GM23338 (cell line): Measurements from ENCODE around the gene MBNL3. TPM values are rescaled to one million over a fixed set of nuclear protein-coding genes. Genes with fewer than 3 reads are reported as not detected.

ENCODE experiments used
- ATAC-seq: fragments of 200-7000 bp; cut with Tn5 transposase; 3 replicates; pipeline ENCODE4 v1.9.1; 2020
- DNase-seq: peaks from one replicate; pipeline ENCODE4 v3.0.0-alpha.2; 2015; ENCODE audit warnings: low spot score
- H2AFZ ChIP-seq: fragments of 200-600 bp; sonication (generic); 2 replicates; pipeline ENCODE4 v1.8.0; 2016; ENCODE audit warnings: antibody characterized with exemption, mild to moderate bottlenecking, moderate library complexity
- H3F3A ChIP-seq: fragments of 200-600 bp; sonication (generic); replicated peaks from 2 replicates; pipeline ENCODE4 v1.8.0; 2017; ENCODE audit warnings: antibody characterized with exemption, mixed run types, low read depth
- H3K27ac ChIP-seq: fragments of 200-600 bp; sonication (generic); 2 replicates; pipeline ENCODE4 v1.6.1; 2016; ENCODE audit warnings: low read depth
- H3K27me3 ChIP-seq: fragments of 200-600 bp; sonication (generic); 2 replicates; pipeline ENCODE4 v1.8.0; 2016; ENCODE audit warnings: mild to moderate bottlenecking, mixed run types, moderate library complexity; ENCODE audit not compliant: insufficient read depth
- H3K36me3 ChIP-seq: fragments of 200-600 bp; sonication (generic); 2 replicates; pipeline ENCODE4 v1.8.0; 2016; ENCODE audit warnings: mild to moderate bottlenecking; ENCODE audit not compliant: insufficient read depth
- H3K4me1 ChIP-seq: fragments of 200-600 bp; sonication (generic); 2 replicates; pipeline ENCODE4 v1.8.0; 2016; ENCODE audit warnings: mild to moderate bottlenecking, moderate library complexity; ENCODE audit not compliant: insufficient read depth
- H3K4me2 ChIP-seq: fragments of 200-600 bp; sonication (generic); 2 replicates; pipeline ENCODE4 v1.7.1; 2017; ENCODE audit warnings: mixed run types
- H3K4me3 ChIP-seq: fragments of 200-600 bp; sonication (generic); 2 replicates; pipeline ENCODE4 v1.6.1; 2016; ENCODE audit warnings: mixed run types
- H3K79me2 ChIP-seq: fragments of 200-600 bp; sonication (generic); replicated peaks from 2 replicates; pipeline ENCODE4 v1.8.0; 2017; ENCODE audit warnings: mild to moderate bottlenecking; ENCODE audit not compliant: insufficient read depth
- H3K9me2 ChIP-seq: fragments of 200-600 bp; sonication (generic); 2 replicates; pipeline ENCODE4 v1.8.0; 2017; ENCODE audit not compliant: insufficient read depth
- H4K20me1 ChIP-seq: fragments of 200-600 bp; sonication (generic); replicated peaks from 2 replicates; pipeline ENCODE4 v1.8.0; 2017; ENCODE audit warnings: mild to moderate bottlenecking; ENCODE audit not compliant: insufficient read depth
- H3K27ac Mint-ChIP-seq: 2 replicates; pipeline ENCODE4 v1.8.0; 2020; ENCODE audit warnings: inconsistent platforms, mild to moderate bottlenecking, moderate library complexity, mixed read lengths
- H3K27me3 Mint-ChIP-seq: 3 replicates; pipeline ENCODE4 v1.8.0; 2022; ENCODE audit warnings: low read depth, mild to moderate bottlenecking, moderate library complexity, mixed read lengths, inconsistent platforms; ENCODE audit not compliant: insufficient read depth, poor library complexity
- H3K36me3 Mint-ChIP-seq: 3 replicates; pipeline ENCODE4 v1.8.0; 2021; ENCODE audit warnings: low read depth, mild to moderate bottlenecking, inconsistent platforms, moderate library complexity, mixed read lengths
- H3K4me1 Mint-ChIP-seq: 3 replicates; pipeline ENCODE4 v1.8.0; 2020; ENCODE audit warnings: mild to moderate bottlenecking, inconsistent platforms, mixed read lengths
- H3K4me3 Mint-ChIP-seq: 3 replicates; pipeline ENCODE4 v1.8.0; 2021; ENCODE audit warnings: moderate library complexity, mild to moderate bottlenecking, inconsistent platforms, mixed read lengths
- H3K9me3 Mint-ChIP-seq: 3 replicates; pipeline ENCODE4 v1.8.0; 2020; ENCODE audit warnings: moderate library complexity, mild to moderate bottlenecking, inconsistent platforms, mixed read lengths
- CREB1 ChIP-seq: fragments of 250-450 bp; sonication (Bioruptor Pico); IDR thresholded peaks from 2 replicates; pipeline ENCODE4 v1.5.0; 2020; ENCODE audit warnings: low read depth, mild to moderate bottlenecking, moderate library complexity
- CTCF ChIP-seq, 2 experiments: fragments of 200-600 bp in 1 of 2; sonication (generic) in 1 of 2; conservative IDR thresholded peaks; 2 replicates each; pipeline versions ENCODE4 v1.5.1 to v1.6.1; 2016 to 2017; ENCODE audit warnings: antibody characterized with exemption in 2 of 2, low read depth in 2 of 2, mild to moderate bottlenecking in 2 of 2, moderate library complexity in 1 of 2
- ETS1 ChIP-seq: IDR thresholded peaks from 2 replicates; pipeline ENCODE4 v1.6.1; 2016; ENCODE audit warnings: antibody characterized with exemption
- EZH2 ChIP-seq: fragments of 200-600 bp; sonication (generic); IDR thresholded peaks from one replicate; pipeline ENCODE4 v1.8.0; 2017; ENCODE audit warnings: antibody characterized with exemption, mild to moderate bottlenecking, low read depth; ENCODE audit not compliant: unreplicated experiment
- EZH2phosphoT487 ChIP-seq: fragments of 200-600 bp; sonication (generic); IDR thresholded peaks from one replicate; pipeline ENCODE4 v1.8.1; 2018; ENCODE audit warnings: antibody characterized with exemption; ENCODE audit not compliant: unreplicated experiment
- JUNB ChIP-seq: IDR thresholded peaks from one replicate; pipeline ENCODE4 v1.6.1; 2016; ENCODE audit warnings: antibody characterized with exemption; ENCODE audit not compliant: unreplicated experiment
- NANOG ChIP-seq: IDR thresholded peaks from 2 replicates; pipeline ENCODE4 v1.6.1; 2016; ENCODE audit warnings: antibody characterized with exemption, borderline replicate concordance
- POLR2AphosphoS5 ChIP-seq: IDR thresholded peaks from 2 replicates; pipeline ENCODE4 v1.6.1; 2016; ENCODE audit warnings: antibody characterized with exemption, low read depth
- REST ChIP-seq: IDR thresholded peaks from one replicate; pipeline ENCODE4 v1.6.1; 2018; ENCODE audit warnings: antibody characterized with exemption; ENCODE audit not compliant: unreplicated experiment
- STAT1 ChIP-seq: IDR thresholded peaks from one replicate; pipeline ENCODE4 v1.6.1; 2016; ENCODE audit warnings: antibody characterized with exemption; ENCODE audit not compliant: unreplicated experiment
- ZNF114 ChIP-seq: fragments of 250-450 bp; sonication (Bioruptor Pico); IDR thresholded peaks from 2 replicates; pipeline ENCODE4 v1.5.0; 2020; ENCODE audit warnings: mild to moderate bottlenecking, moderate library complexity
- ZNF331 ChIP-seq: fragments of 250-450 bp; sonication (Bioruptor Pico); IDR thresholded peaks from 2 replicates; pipeline ENCODE4 v1.5.0; 2020; ENCODE audit warnings: low read depth, mild to moderate bottlenecking, moderate library complexity
- ZNF462 ChIP-seq: fragments of 250-450 bp; sonication (Bioruptor Pico); IDR thresholded peaks from 2 replicates; pipeline ENCODE4 v1.5.0; 2020; ENCODE audit warnings: mild to moderate bottlenecking, moderate library complexity
- polyA plus RNA-seq: library from polyadenylated mRNA; unstranded; fragments of >200 nt; fragmentation: Nextera tagmentation; extraction: Ambion mirVana; gene quantifications from 2 replicates; pipeline ENCODE4 v1.2.1, GENCODE V29; 2016
- total RNA-seq: library from RNA; depleted of rRNA; stranded (reverse); fragments of >200 nt; shearing (Covaris generic); gene quantifications from 2 replicates; pipeline ENCODE4 v1.2.3, GENCODE V29; 2014

MBNL3 gene
- total and polyA plus RNA-seq, 2 experiments from 2014 or later: 2.3 to 2.4 TPM

GRCh38 chrX:132468454-132468853 is 20.4 kb downstream of the MBNL3 start:
- Mint-ChIP-seq H3K9me3 (no peaks in the 10 kb centered on the region), H3K36me3 (no peaks in the 10 kb centered on the region), H3K27me3 (no peaks in the 10 kb centered on the region), H3K27ac (no peak overlapping the region), H3K4me3 (no peak overlapping the region), H3K4me1 (peaks cover 7% of the 10 kb centered on the region; the same call in 2 of the 3 replicates)
- Histone ChIP-seq H3K27ac (no peak overlapping the region), H3K27me3 (no peaks in the 10 kb centered on the region), H2AFZ (no peak overlapping the region), H3K36me3 (no peaks in the 10 kb centered on the region), H3K79me2 (no peaks in the 10 kb centered on the region), H3K4me2 (no peak overlapping the region), H4K20me1 (no peaks in the 10 kb centered on the region), H3K4me3 (no peak overlapping the region), H3K4me1 (no peaks in the 10 kb centered on the region; the same call in 1 of the 2 replicates), H3F3A (no peaks in the 10 kb centered on the region), H3K9me2 (no peaks in the 10 kb centered on the region)
- no peak for TF ChIP-seq ZNF114
- no peak for TF ChIP-seq JUNB
- TF ChIP-seq ETS1: no peak
- no peak for TF ChIP-seq REST
- TF ChIP-seq POLR2AphosphoS5: no peak
- no peak for TF ChIP-seq CTCF (conservative IDR thresholded peaks at IDR 0.05; ENCODE audit: low read depth in 2 of 2)
- no peak for TF ChIP-seq EZH2phosphoT487
- TF ChIP-seq NANOG: no peak
- no peak for TF ChIP-seq CREB1 (CRISPR knock-in tag)
- TF ChIP-seq STAT1: no peak
- TF ChIP-seq ZNF462: no peak
- no peak for TF ChIP-seq ZNF331 (CRISPR knock-in tag)
- no peak for TF ChIP-seq EZH2
- DNase-seq: no peak
- ATAC-seq: no peak
